HG03354 (cell line): ENCODE measurements around the gene EHD2.
"Not testable (repeated sequence)": the region's sequence is repeated elsewhere in the genome, so short reads cannot be mapped to it uniquely, and the experiment has no call there.

Source experiments
- ATAC-seq: cut with Tn5 transposase; IDR thresholded peaks from one replicate; pipeline ENCODE4 v1.9.1; 2021; ENCODE audit warnings: mild to moderate bottlenecking; ENCODE audit not compliant: unreplicated experiment, poor library complexity, severe bottlenecking

The EHD2 gene

GRCh38 chr19:47741544-47742140 is 28.4 kb downstream of the EHD2 start:
- ATAC-seq = no peak

- ATAC-seq = no peak
Measured at GRCh38 chr19:47742634-47743033, 29.4 kb downstream of the EHD2 start.

GRCh38 chr19:47745010-47745901 is 32.0 kb downstream of the EHD2 start, which contains the start of gene NOP53:
Gene NOP53, plus strand, starts transcription at chr19:47745546. Its CDS starts 14 bp downstream, at chr19:47745560.
- ATAC-seq = peak; percentile 81

GRCh38 chr19:47746129-47746528 is 32.9 kb downstream of the EHD2 start:
- not testable (repeated sequence) for ATAC-seq

- no peak for ATAC-seq
Measured at GRCh38 chr19:47749326-47749725, 36.1 kb downstream of the EHD2 start.

- no peak for ATAC-seq
Measured at GRCh38 chr19:47750752-47751151, 37.5 kb downstream of the EHD2 start.

- no peak for ATAC-seq
Measured at GRCh38 chr19:47752440-47753211, 39.4 kb downstream of the EHD2 start.

GRCh38 chr19:47754206-47755064 is 41.2 kb downstream of the EHD2 start:
- ATAC-seq = no peak

- no peak for ATAC-seq
Measured at GRCh38 chr19:47755065-47755761, 42.0 kb downstream of the EHD2 start.

- no peak for ATAC-seq
Measured at GRCh38 chr19:47755762-47756626, 42.8 kb downstream of the EHD2 start.

- ATAC-seq = no peak
Measured at GRCh38 chr19:47756627-47756929, 43.4 kb downstream of the EHD2 start.

GRCh38 chr19:47756953-47757608 is 43.9 kb downstream of the EHD2 start:
- ATAC-seq = no peak

- ATAC-seq = no peak
Measured at GRCh38 chr19:47757617-47758442, 44.6 kb downstream of the EHD2 start.

GRCh38 chr19:47758443-47758804 is 45.2 kb downstream of the EHD2 start:
- no peak for ATAC-seq

GRCh38 chr19:47760632-47760999 is 47.4 kb downstream of the EHD2 start:
- no peak for ATAC-seq

GRCh38 chr19:47761566-47761965 is 48.3 kb downstream of the EHD2 start:
- ATAC-seq = no peak

- no peak for ATAC-seq
Measured at GRCh38 chr19:47762151-47762550, 48.9 kb downstream of the EHD2 start.
